HG03354 (cell line): ENCODE measurements around the gene BTBD9.
A peak's percentile ranks its signal among the peaks of the same experiment; 100 is the strongest.
"Not testable (repeated sequence)": the region's sequence is repeated elsewhere in the genome, so short reads cannot be mapped to it uniquely, and the experiment has no call there.

Experiments used
- ATAC-seq: cut with Tn5 transposase; IDR thresholded peaks from one replicate; pipeline ENCODE4 v1.9.1; 2021; ENCODE audit warnings: mild to moderate bottlenecking; ENCODE audit not compliant: unreplicated experiment, poor library complexity, severe bottlenecking

Gene BTBD9

DNA sequence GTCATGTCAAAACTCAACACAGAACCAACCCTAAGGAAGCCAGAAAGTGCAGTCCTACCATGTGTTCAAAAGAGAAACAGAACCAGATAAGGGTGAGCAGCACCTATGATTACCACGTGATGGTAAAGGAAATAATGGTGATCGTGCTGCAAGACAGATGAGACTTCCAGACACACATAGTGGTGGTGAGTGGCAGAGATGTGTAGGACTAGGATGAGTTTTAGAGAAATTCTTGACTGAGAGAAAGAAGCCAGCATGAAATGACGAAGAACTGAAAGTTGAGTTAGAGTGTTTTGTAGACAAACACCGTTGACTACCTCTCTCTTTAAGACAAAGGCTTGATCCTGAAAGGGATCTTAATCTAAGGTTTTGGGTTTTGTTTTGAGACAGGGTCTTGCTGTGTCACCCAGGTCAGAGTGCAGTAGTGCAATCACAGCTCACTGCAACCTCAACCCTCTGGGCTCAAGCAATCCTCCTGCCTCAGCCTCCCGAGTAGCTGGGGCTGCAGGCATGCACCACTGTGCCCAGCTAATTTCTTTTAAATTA lies 10.6 kb upstream of the BTBD9 start:
- no peak for ATAC-seq

DNA sequence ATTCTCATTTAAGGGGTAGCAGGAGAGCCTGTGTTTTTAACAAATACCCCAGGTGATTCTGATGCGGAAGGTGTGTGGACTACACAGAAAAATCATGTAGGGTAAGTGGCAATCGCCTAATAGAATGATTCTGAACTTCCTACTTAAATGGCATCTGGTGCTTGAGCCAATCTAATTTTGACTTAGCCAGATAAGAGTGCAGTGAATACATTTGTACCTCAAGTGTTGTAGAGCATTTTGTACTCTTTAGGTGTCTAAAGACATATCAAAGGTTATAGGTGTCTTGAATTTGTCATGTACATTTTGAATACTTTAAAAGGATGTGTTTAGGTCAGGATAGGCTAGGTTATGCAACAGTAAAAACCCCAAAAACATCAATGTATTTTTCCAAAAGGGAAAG lies 10.0 kb upstream of the BTBD9 start:
- no peak for ATAC-seq

DNA sequence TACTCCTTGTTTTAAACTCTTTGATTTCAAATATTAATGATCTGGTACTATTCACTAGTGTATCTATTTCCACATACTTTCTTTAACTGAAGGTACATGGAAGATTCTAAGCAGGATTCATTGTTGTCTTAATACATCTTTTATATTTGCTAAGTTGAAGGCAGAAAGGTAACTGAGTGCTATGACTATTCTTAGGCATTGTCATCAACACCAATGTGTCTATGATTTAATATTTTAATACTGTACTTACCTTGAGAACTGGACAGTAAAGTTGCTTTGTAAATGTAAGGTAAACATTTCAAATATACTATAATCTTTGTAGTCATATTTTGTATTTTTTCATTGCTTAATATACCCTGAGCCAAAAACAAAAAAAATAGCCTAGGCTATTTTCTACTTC lies 8.9 kb upstream of the BTBD9 start:
- ATAC-seq = no peak

DNA sequence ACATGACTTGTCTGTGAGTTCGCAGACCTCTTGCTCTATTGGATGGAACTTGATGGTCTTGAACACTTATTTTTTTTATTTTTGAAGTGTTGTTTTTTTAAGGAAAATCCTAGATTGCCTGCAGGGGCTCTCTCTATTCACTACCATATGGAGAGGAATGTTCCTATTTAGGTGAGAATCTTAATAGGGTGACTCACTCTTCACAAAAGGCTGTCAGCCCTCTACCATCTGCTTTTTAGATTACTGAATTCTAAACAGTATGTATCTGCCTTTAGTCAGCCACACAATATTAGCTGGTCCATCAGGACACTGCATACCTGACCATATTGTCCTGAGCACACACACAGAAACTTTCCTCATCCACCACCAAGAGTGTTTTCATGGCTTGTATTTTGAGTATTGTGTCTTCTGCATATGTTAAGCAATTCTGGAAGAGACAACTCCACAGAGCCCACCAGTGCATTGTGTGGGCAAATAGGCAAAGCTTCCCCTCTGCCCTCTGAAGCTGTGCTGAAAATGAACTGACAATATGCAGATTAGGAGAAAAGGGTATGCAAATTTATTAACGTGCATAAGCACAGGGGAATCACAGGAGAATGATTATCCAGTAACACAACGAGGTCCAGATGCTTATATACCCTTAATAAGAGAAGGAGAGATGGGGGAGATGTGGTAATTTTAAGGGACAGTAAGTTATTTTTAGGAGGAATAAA lies 6.6 kb upstream of the BTBD9 start:
- no peak for ATAC-seq

GRCh38 chr6:38644951-38645350 lies 5.2 kb upstream of the BTBD9 start:
- ATAC-seq = no peak

- ATAC-seq = no peak
Measured at GRCh38 chr6:38640216-38640909, 634 bp upstream of the BTBD9 start.

DNA sequence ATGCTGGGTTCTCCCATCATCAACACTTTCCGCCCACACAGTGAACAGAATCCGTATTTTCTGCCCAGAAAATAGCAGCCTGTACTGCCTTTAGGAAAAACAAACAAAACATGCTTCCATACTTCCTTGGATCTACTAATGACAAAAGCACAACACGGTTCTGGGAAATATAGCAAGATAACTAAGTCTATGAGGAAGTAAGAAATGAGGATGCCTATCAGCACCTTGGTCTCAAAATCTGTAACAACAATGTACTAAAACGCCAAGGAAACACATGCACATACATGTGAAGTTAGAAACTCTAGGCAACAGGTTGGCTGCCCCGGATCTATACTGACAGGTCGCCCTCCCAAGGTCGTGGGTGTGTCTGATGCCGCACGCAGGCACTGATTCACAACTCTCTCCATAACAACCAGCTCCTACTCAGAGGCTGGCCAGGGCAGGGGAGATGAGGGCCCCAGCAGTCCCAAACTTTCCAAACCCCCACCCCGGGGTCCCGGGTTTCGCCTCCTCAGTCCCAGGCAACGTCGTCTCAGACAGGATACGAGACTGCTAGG lies 710 bp downstream of the BTBD9 start:
- ATAC-seq = peak; percentile 32

DNA sequence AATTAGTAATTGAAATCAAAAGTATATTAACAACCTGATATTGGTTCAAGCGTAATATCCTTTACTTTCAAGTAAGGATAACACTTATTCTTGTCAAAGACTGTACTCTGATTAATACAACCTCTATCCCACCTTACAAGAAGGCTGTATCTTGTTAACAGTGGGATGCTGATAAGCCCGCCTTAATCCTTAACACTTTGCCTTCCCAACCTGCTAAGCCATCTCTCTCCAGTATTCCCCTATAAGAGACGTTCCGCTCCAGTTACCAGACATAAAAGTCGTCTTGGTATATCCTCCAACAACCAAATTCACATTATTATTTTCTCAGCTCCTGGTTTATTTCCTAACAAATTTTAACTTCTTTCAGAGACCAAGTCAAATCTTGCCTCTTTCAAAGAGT lies 2.0 kb downstream of the BTBD9 start:
- ATAC-seq = no peak

DNA sequence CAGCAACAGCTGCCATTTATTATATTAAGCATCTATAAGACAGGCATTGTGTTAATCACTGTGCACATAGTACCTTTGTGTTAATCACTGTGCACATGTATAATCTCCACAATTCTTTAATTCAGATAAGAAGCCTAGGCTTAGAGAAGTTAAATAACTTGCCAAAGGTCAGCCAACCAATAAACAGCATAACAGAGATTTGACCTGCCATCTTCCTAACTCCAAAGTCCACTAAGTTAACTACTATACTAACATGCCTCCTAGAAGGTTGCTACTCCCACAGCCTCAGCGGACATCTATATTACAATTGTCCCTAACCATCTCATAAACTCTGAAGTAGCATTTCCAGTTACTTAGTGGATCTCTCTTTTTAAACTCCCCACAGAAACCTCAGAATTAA lies 3.7 kb downstream of the BTBD9 start:
- no peak for ATAC-seq

DNA sequence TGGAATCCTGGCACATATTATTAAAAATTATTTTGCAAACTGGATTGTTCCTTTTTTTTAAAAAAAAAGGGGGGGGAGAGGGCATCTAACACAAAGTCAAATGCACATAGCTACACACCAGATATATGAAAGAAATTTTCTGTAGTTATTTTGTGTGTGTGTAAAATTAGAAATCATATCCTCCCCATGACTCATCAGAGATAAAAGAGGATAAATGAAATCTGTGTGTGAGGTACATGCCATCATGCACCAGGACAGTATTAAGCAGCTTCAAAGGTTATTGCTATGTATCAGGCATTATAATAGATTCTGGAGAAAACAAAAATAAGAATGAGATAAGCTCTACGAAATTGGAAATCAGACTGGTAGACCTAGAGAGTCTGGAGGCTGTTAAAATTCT lies 5.2 kb downstream of the BTBD9 start:
- ATAC-seq = no peak

DNA sequence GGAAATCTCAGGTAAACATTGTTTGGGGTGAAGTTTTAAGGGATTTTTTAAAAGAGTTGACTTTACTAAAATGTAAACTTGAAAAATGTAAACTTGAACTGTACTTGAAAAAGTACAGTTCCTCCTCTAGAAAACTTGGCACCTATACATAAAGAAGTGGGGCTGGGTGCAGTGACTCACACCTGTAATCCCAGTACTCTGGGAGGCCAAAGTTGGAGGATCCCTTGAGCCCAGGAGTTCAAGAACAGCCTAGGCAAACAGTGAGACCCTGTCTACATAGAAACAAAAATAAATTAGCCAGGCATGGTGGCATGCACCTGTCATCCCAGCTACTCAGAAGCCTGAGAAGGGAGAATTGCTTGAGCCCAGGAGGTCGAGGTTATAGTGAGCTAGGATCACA lies 7.2 kb downstream of the BTBD9 start:
- ATAC-seq = no peak

DNA sequence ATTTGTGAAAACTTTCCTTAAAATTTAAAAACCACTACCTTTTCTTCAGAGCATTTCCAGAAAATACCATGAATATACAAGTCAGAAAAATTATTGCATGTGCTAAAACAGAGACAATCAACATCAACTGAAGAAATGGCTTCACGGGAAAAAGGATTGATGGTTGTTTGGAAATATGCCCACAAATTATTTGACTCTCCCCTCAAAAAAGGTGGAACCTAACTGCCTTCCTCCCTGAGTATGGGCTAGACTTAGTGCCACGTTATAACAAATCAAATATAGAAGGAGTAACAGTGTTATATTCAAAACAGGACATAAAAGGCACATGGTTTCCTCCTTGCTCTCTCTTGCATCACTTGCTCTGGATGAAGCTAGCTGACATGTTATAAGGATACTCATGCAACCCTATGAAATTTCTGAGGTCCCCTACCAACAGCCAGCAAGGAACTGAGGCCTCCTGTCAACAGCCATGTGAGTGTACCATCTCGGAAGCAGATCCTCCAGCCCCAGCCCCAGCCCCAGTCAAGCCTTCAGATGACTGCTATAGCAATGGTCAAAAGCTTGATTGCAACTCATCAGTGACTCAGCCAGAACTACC lies 8.4 kb downstream of the BTBD9 start:
- no peak for ATAC-seq

DNA sequence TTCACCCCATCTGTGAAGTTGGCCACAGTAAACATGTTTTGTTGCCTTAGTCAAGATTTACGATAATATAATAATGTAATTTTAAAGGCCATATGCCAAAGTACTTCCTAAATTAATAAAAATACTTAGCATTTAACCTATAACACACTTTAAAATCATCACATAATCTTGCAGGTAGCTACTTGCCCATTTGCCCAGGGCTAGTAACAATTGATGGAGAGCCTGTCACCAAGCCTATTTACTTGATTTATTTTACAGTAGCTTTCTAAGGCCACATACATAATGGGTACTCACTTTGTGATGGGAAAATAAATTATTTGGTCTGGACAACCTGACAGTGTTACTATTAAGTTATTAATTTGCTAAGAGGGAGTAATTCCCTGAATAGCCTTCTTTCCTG lies 14.5 kb downstream of the BTBD9 start:
- ATAC-seq = no peak

- not testable (repeated sequence) for ATAC-seq
Measured at GRCh38 chr6:38619342-38619741, 20.4 kb downstream of the BTBD9 start.

DNA sequence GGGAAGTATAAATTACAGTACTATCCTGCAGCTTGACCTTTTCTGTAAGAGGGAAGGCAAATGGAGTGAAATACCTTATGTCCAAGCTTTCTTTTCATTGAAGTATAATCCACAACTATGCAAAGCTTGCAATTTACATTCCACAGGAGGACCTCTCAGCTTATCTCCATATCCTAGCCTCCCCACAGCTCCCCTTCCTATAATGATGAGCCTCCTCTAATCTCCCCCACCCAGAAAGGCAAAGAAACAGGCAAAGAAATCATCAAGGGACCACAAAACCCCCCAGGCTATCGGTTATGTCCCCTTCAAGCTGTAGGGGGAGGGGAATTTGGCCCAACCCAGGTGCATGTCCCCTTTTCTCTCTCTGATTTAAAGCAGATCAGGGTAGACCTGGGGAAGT lies 21.4 kb downstream of the BTBD9 start:
- not testable (repeated sequence) for ATAC-seq

DNA sequence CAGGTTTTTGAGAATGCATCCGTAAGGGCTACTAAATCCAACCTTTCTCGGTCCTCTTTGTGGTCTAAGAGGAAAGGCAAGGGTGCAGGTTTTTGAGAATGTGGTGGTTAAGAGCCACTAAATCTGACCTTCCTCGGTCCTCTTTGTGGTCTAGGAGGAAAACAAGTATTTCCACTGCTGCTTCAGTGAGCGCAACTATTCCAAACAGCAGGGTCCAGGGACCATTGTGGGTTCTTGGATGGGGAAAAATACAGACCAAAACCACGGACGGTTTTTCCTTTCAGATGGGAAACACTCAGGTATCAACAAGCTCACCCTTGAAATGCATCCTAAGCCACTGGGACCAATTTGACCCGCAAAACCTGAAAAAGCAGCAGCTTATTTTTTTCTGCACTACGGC lies 21.9 kb downstream of the BTBD9 start:
- no peak for ATAC-seq

DNA sequence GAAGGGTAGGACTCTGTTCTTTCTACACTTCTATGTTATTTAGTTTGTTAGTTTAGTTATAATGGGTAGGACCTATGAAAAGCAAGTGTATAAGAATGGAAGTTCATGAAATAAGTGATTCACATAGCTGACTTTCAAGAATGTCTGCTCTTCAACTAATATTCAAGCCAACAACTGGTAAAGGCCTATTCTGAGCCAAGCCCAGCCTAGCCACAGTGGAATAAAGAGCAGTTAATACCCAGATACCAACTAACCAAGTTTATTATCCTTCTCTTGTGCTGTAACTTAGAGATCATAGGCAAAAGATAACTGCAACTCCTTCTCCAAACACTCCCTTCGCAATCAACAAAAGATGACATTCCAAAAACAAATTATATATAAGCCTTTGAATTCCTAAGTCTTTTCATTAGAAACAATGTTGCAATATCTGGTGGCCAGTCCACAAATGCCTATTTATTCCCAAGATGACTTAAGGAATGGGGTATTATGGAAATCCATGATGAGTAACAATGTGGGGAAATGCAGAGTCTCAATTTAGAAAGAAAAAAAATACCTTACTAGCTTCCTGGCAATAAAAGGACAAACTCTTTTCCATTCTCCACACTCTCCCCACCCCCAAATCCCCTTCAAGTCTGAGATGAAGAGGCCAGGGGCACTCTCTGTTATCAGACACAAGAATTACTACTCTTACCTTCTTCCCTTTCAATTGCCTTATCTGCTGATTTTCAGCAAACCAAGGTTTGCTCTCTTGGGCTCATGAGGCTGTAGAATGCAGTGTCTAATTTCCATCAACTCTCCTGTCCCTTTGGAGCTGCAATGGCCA lies 27.4 kb downstream of the BTBD9 start:
- no peak for ATAC-seq

GRCh38 chr6:38610050-38610625 lies 29.6 kb downstream of the BTBD9 start:
- ATAC-seq = no peak

GRCh38 chr6:38604700-38605099 lies 35.0 kb downstream of the BTBD9 start:
- ATAC-seq = no peak
